Fibroblast of pulmonary artery (primary cell): Measurements from ENCODE around the gene ATP2C1.
A peak's percentile ranks its signal among the peaks of the same experiment; 100 is the strongest.

Experiments used
- DNase-seq: peaks from one replicate; pipeline ENCODE4 v3.0.0-alpha.2; 2010; ENCODE audit warnings: low read depth
- H3K4me3 ChIP-seq: replicated peaks from 2 replicates; pipeline ENCODE4 v1.5.1; 2011; ENCODE audit warnings: low read depth, mild to moderate bottlenecking, control low read depth, low read length, moderate library complexity
- CTCF ChIP-seq: IDR thresholded peaks from 2 replicates; pipeline ENCODE4 v1.5.1; 2011; ENCODE audit warnings: mild to moderate bottlenecking, control low read depth, low read length, inconsistent platforms; ENCODE audit errors: missing control alignments

Gene ATP2C1

GRCh38 chr3:131047582-131047981, 153.7 kb downstream of the ATP2C1 start:
- no peak for DNase-seq
- TF ChIP-seq CTCF, result no peak
- no peak overlapping the region for H3K4me3 ChIP-seq

GRCh38 chr3:131048030-131048429, 154.1 kb downstream of the ATP2C1 start:
- H3K4me3 ChIP-seq, result no peak overlapping the region
- no peak for TF ChIP-seq CTCF
- no peak for DNase-seq

- H3K4me3 ChIP-seq, result no peak overlapping the region
- no peak for DNase-seq
- no peak for TF ChIP-seq CTCF
Observed at GRCh38 chr3:131050001-131050400, 156.1 kb downstream of the ATP2C1 start.

- no peak overlapping the region for H3K4me3 ChIP-seq
- TF ChIP-seq CTCF, result peak; percentile 51
- DNase-seq, result peak; percentile 61
Observed at GRCh38 chr3:131053043-131053859, 159.4 kb downstream of the ATP2C1 start.
